SK-N-SH treated with all-trans-retinoic acid at 6 μM for 48 hours (cell line): Measurements from ENCODE around the gene RRBP1.

Experiments
- GLIS3 ChIP-seq: fragments of 250-450 bp; sonication (Bioruptor Pico); IDR thresholded peaks from 2 replicates; pipeline ENCODE4 v1.5.0; 2020; ENCODE audit warnings: mild to moderate bottlenecking, moderate library complexity
- OSR1 ChIP-seq: fragments of 250-450 bp; sonication (Bioruptor Pico); IDR thresholded peaks from 2 replicates; pipeline ENCODE4 v1.8.0; 2022; ENCODE audit warnings: moderate library complexity, mild to moderate bottlenecking, inconsistent platforms
- TF ChIP-seq, protein P1 (sequence below): fragments of 250-450 bp; sonication (Bioruptor Pico); IDR thresholded peaks from 2 replicates; pipeline ENCODE4 v1.5.1; 2020; ENCODE audit warnings: low read depth, mild to moderate bottlenecking, moderate library complexity

DNA sequence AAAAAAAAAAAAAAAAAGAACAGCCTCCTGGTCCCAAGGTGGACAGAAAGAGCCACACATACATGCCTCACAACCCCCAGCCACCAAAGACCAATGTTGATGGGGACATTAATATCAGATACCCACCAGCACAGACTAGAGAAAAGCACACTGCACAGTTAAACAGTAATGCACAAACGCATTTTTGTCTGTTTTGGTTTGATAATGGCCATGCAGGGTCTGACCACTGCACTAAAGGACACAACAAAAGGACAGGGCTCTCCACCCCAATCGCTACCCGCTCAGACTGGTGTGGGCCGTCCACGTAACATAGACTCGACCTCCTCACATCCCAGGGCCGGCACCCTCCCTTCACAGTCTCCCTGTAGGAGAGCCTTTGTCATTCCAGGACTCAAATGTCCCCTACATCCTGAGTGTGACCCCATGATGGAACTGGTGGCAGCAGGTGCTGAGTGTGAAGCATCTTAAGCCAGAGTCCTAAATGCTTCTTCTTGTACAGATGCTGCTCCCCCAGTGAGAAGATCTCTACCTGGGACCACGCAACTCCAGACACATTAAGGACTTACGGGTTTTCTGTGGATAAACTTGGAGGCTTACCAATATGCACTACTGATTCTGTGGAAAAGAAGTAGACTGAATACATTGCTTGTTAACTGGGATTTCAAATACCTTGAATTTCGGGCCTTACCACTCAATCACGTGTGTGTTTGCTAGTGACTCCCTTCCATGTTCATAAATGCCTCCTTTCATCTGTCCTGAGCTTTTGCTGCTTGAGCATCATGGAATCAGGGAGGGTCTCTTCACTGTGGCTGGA is 28.0 kb downstream of the RRBP1 start:
- TF ChIP-seq, protein P1, sequence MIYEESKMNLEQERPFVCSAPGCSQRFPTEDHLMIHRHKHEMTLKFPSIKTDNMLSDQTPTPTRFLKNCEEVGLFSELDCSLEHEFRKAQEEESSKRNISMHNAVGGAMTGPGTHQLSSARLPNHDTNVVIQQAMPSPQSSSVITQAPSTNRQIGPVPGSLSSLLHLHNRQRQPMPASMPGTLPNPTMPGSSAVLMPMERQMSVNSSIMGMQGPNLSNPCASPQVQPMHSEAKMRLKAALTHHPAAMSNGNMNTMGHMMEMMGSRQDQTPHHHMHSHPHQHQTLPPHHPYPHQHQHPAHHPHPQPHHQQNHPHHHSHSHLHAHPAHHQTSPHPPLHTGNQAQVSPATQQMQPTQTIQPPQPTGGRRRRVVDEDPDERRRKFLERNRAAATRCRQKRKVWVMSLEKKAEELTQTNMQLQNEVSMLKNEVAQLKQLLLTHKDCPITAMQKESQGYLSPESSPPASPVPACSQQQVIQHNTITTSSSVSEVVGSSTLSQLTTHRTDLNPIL (CRISPR knock-in tag), result no peak
- no peak for TF ChIP-seq GLIS3 (CRISPR knock-in tag)
- TF ChIP-seq OSR1 (CRISPR knock-in tag), result no peak
